BLaER1 treated with 17β-estradiol and CSF1 and Interleukin-3, amounts not matched to agents 10 nM and 100 nM (cell line): ENCODE results near the gene CELSR3.

Source experiments
- H3K27ac ChIP-seq, 11 experiments: shearing (Covaris generic); formaldehyde crosslinking; 2 replicates each; pipeline ENCODE4 v1.8.1; 2022
- H3K27me3 ChIP-seq, 11 experiments: shearing (Covaris generic); formaldehyde crosslinking; 2 replicates each; pipeline ENCODE4 v1.8.1; 2022
- H3K36me3 ChIP-seq, 11 experiments: shearing (Covaris generic); formaldehyde crosslinking; 2 replicates each; pipeline ENCODE4 v1.8.1; 2022
- H3K4me1 ChIP-seq, 10 experiments: shearing (Covaris generic); formaldehyde crosslinking; 2 replicates each; pipeline ENCODE4 v1.8.1; 2022
- H3K4me2 ChIP-seq, 11 experiments: shearing (Covaris generic); formaldehyde crosslinking; 2 replicates each; pipeline ENCODE4 v1.8.1; 2022
- H3K4me3 ChIP-seq, 10 experiments: shearing (Covaris generic); formaldehyde crosslinking; 2 replicates each; pipeline ENCODE4 v1.8.1; 2022
- H3K9ac ChIP-seq, 11 experiments: shearing (Covaris generic); formaldehyde crosslinking; 2 replicates each; pipeline ENCODE4 v1.8.1; 2022
- H3K9me3 ChIP-seq, 11 experiments: shearing (Covaris generic); formaldehyde crosslinking; replicated peaks in 1 of 11; 2 replicates each; pipeline ENCODE4 v1.8.1; 2022
- H4K20me1 ChIP-seq, 11 experiments: shearing (Covaris generic); formaldehyde crosslinking; 2 replicates each; pipeline ENCODE4 v1.8.1; 2022
- Cebpa-rat ChIP-seq, 11 experiments: shearing (Covaris generic); IDR thresholded peaks; 2 replicates each; pipeline ENCODE4 v1.8.1; 2022

CELSR3 gene

DNA sequence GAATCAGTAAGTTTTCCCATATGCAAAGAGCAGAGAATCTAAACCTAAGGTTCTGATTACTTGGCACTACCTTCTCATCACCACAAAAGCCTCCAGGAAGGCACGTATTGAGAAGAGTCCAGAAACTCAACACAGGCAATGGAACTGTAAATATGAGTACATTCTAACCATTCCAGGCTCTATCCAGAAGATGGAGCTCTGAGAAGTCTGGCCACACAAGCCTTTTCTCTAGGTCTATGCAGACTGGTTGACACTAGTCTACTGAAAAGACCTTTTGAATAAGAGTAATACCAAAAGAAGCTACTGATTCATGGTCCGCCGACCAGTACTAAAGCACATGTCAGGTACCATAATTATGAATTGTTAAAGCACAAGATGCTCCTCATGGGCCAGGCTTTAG lies 35.3 kb upstream of the CELSR3 start:
- peaks cover 0 to 3% (median 0%) of the 10 kb centered on the region in 10 experiments; a peak in 1 of 20 replicates for H3K4me1 ChIP-seq
- H3K4me3 ChIP-seq, result no peak overlapping the region
- no peaks in the 10 kb centered on the region for H3K9me3 ChIP-seq
- H3K36me3 ChIP-seq, result peaks cover 85 to 100% (median 99%) of the 10 kb centered on the region in 11 experiments
- no peaks in the 10 kb centered on the region for H3K27me3 ChIP-seq
- no peak overlapping the region for H3K4me2 ChIP-seq
- peaks cover 99 to 100% (median 100%) of the 10 kb centered on the region in 11 experiments for H4K20me1 ChIP-seq
- no peak for TF ChIP-seq Cebpa-rat (IDR thresholded peaks at IDR 0.05)
- no peak overlapping the region for H3K9ac ChIP-seq
- no peak overlapping the region for H3K27ac ChIP-seq

DNA sequence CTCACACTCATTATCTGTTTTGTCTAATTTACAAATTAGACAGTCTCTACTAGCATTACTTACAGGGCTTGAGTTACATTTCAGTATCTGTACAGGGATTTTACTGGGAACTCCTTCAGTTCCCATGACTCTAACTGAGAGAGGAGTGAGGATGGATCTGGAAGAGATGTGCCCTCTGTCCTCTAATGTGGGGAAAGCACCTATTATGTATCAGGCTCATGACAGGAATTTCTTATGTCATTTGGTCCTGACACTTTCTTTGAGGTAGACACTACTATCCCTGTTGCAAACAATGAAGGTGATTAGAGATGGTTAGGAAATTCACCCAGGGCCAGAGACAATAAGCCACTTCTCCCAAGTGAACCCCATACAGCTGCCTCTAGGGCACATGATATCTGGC lies 33.9 kb upstream of the CELSR3 start:
- no peak for TF ChIP-seq Cebpa-rat (IDR thresholded peaks at IDR 0.05)
- Histone ChIP-seq H3K4me1 (peaks cover 0 to 3% (median 0%) of the 10 kb centered on the region in 10 experiments; a peak in 1 of 20 replicates), H4K20me1 (peaks cover 99 to 100% (median 100%) of the 10 kb centered on the region in 11 experiments), H3K9ac (no peak overlapping the region), H3K4me2 (no peak overlapping the region), H3K36me3 (peaks cover 85 to 100% (median 99%) of the 10 kb centered on the region in 11 experiments), H3K27me3 (no peaks in the 10 kb centered on the region), H3K9me3 (no peaks in the 10 kb centered on the region), H3K27ac (no peak overlapping the region), H3K4me3 (no peak overlapping the region)

GRCh38 chr3:48696156-48696555 lies 33.5 kb upstream of the CELSR3 start:
- peaks cover 94 to 100% (median 100%) of the 10 kb centered on the region in 11 experiments for H4K20me1 ChIP-seq
- H3K36me3 ChIP-seq, result peaks cover 88 to 100% (median 99%) of the 10 kb centered on the region in 11 experiments
- no peak overlapping the region for H3K4me2 ChIP-seq
- H3K9me3 ChIP-seq, result no peaks in the 10 kb centered on the region
- H3K4me3 ChIP-seq, result no peak overlapping the region
- H3K27ac ChIP-seq, result no peak overlapping the region
- no peaks in the 10 kb centered on the region for H3K27me3 ChIP-seq
- H3K4me1 ChIP-seq, result peaks cover 0 to 3% (median 0%) of the 10 kb centered on the region in 10 experiments; a peak in 1 of 20 replicates
- H3K9ac ChIP-seq, result no peak overlapping the region
- TF ChIP-seq Cebpa-rat (IDR thresholded peaks at IDR 0.05), result no peak

- H3K4me2 ChIP-seq, result no peak overlapping the region
- H3K4me3 ChIP-seq, result no peak overlapping the region
- peaks cover 0 to 3% (median 0%) of the 10 kb centered on the region in 10 experiments; a peak in 2 of 20 replicates for H3K4me1 ChIP-seq
- H3K27ac ChIP-seq, result no peak overlapping the region
- no peak for TF ChIP-seq Cebpa-rat (IDR thresholded peaks at IDR 0.05)
- H3K9ac ChIP-seq, result no peak overlapping the region
- H4K20me1 ChIP-seq, result peaks cover 87 to 100% (median 100%) of the 10 kb centered on the region in 11 experiments
- H3K36me3 ChIP-seq, result peaks cover 88 to 100% (median 99%) of the 10 kb centered on the region in 11 experiments
- no peaks in the 10 kb centered on the region for H3K27me3 ChIP-seq
- H3K9me3 ChIP-seq, result no peaks in the 10 kb centered on the region
These were observed 32.7 kb upstream of the CELSR3 start for GRCh38 chr3:48695393-48695753.

DNA sequence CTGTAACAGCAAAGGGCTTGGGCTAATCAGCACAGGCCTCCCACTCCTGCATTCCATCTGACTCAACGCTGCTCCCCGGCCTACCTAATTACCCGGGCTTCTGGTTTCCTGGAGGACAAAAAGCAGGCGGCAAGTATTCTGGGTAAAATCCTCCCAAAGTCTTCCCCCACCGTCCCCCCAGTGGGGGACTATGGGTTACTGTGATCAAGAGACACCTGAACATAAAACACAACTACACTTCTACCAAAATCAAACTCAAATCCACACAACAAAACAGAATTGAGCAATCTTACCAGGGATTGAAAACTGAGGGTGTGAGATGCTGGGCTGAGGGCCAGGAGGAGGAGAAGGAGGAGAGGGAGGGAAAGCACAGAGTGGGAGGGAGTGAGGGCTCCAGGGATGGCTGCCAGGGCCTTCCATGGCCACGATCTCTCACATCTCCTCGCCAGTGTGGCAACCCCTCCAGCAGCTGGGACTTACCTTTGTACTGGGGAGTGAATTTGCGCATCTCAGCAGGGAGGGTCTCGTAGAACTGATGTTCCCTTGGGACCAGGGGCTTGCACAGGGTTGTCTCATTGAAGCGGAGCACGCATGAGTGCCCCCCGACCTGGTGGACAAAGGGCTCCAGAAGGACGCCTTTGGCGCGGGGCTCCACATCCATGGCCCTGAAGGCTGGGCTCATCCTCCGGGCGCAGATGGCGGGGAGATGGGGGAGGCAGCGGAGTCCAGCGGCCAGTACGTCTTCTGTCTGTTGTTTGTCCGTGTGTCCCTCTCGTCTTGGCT lies 32.1 kb upstream of the CELSR3 start:
- no peaks in the 10 kb centered on the region for H3K9me3 ChIP-seq
- no peak overlapping the region for H3K9ac ChIP-seq
- H3K4me2 ChIP-seq, result no peak overlapping the region
- peaks cover 82 to 100% (median 100%) of the 10 kb centered on the region in 11 experiments for H4K20me1 ChIP-seq
- no peak for TF ChIP-seq Cebpa-rat (IDR thresholded peaks at IDR 0.05)
- no peaks in the 10 kb centered on the region for H3K27me3 ChIP-seq
- peaks cover 89 to 100% (median 99%) of the 10 kb centered on the region in 11 experiments for H3K36me3 ChIP-seq
- H3K27ac ChIP-seq, result no peak overlapping the region
- no peak overlapping the region for H3K4me3 ChIP-seq
- H3K4me1 ChIP-seq, result peaks cover 0 to 3% (median 0%) of the 10 kb centered on the region in 10 experiments; a peak in 2 of 20 replicates

DNA sequence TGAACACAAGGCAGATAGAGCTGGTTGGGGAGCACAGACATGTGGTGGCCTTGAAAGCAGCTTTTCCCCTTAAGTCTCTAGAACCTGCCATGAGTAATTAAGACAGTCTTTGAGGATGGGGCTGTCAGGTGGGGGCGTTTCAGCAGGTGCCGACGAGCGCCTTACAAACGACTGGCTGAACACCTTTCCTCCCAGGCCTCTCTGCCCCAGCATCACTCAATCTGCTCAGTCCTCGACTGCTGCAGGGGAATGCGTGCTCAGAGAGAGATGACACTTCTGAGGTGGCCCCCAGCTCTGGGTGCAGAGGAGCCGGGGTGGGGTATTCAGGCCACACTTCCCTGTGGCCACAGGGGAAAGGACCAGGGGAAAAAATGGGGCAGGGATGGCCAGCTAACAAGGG lies 31.1 kb upstream of the CELSR3 start:
- H3K27me3 ChIP-seq, result no peaks in the 10 kb centered on the region
- H3K27ac ChIP-seq, result no peak overlapping the region
- no peak for TF ChIP-seq Cebpa-rat (IDR thresholded peaks at IDR 0.05)
- peaks cover 74 to 100% (median 100%) of the 10 kb centered on the region in 11 experiments for H4K20me1 ChIP-seq
- H3K9me3 ChIP-seq, result no peaks in the 10 kb centered on the region
- H3K4me3 ChIP-seq, result no peak overlapping the region
- no peak overlapping the region for H3K4me2 ChIP-seq
- H3K36me3 ChIP-seq, result peaks cover 89 to 100% (median 99%) of the 10 kb centered on the region in 11 experiments
- peaks cover 0 to 11% (median 4%) of the 10 kb centered on the region in 10 experiments; a peak in 11 of 20 replicates for H3K4me1 ChIP-seq
- peak overlapping the region in 1 of 11 experiments; percentile 34; a peak in 1 of 22 replicates for H3K9ac ChIP-seq

GRCh38 chr3:48692551-48692950 lies 29.9 kb upstream of the CELSR3 start:
- no peaks in the 10 kb centered on the region for H3K27me3 ChIP-seq
- no peak for TF ChIP-seq Cebpa-rat (IDR thresholded peaks at IDR 0.05)
- peaks cover 61 to 100% (median 100%) of the 10 kb centered on the region in 11 experiments for H4K20me1 ChIP-seq
- H3K4me3 ChIP-seq, result no peak overlapping the region
- H3K9me3 ChIP-seq, result no peaks in the 10 kb centered on the region
- H3K4me1 ChIP-seq, result peaks cover 6 to 22% (median 17%) of the 10 kb centered on the region in 10 experiments
- peaks cover 94 to 100% (median 99%) of the 10 kb centered on the region in 11 experiments for H3K36me3 ChIP-seq
- no peak overlapping the region for H3K27ac ChIP-seq
- H3K9ac ChIP-seq, result no peak overlapping the region
- H3K4me2 ChIP-seq, result no peak overlapping the region

DNA sequence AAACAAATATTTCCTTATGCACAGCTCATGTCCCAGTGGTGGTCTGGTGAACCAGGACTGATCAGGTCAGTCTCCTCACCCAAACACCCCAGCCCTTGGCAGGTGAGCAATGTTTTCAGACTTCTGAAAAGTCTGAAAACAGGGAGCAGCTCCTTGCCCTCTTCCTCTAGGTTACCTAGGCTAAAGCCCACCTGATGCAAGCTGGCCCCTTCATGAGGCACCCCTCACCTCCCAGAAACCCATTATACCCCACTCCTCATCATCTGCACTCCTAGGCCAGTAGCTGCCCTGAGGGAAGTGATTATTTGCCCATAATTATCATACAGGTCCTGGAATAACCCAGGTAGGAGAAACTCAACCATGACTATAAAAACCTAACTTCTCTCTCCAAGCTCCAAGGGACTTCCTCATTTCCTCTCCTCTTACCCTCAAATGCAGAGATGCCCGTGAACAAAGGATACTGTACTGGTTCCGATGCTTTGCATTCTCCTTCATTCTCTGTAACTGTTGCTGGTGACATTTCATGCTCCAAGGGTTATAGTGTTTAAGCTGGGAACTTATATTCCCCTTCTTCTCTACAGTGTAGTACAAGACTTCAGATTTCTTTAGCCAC lies 28.3 kb upstream of the CELSR3 start:
- TF ChIP-seq Cebpa-rat (IDR thresholded peaks at IDR 0.05), result no peak
- Histone ChIP-seq H3K4me2 (no peak overlapping the region), H3K9ac (no peak overlapping the region), H3K9me3 (no peaks in the 10 kb centered on the region), H3K27me3 (no peaks in the 10 kb centered on the region), H3K4me3 (no peak overlapping the region), H3K36me3 (peaks cover 87 to 93% (median 90%) of the 10 kb centered on the region in 11 experiments), H3K4me1 (peaks cover 21 to 38% (median 32%) of the 10 kb centered on the region in 10 experiments), H4K20me1 (peaks cover 45 to 100% (median 100%) of the 10 kb centered on the region in 11 experiments), H3K27ac (no peak overlapping the region)

GRCh38 chr3:48689384-48689783 lies 26.7 kb upstream of the CELSR3 start:
- no peak overlapping the region for H3K4me3 ChIP-seq
- TF ChIP-seq Cebpa-rat (IDR thresholded peaks at IDR 0.05), result no peak
- no peaks in the 10 kb centered on the region for H3K27me3 ChIP-seq
- H3K4me1 ChIP-seq, result peaks cover 26 to 48% (median 39%) of the 10 kb centered on the region in 10 experiments
- H3K9ac ChIP-seq, result no peak overlapping the region
- H3K9me3 ChIP-seq, result no peaks in the 10 kb centered on the region
- no peak overlapping the region for H3K27ac ChIP-seq
- H4K20me1 ChIP-seq, result peaks cover 30 to 89% (median 86%) of the 10 kb centered on the region in 11 experiments
- no peak overlapping the region for H3K4me2 ChIP-seq
- H3K36me3 ChIP-seq, result peaks cover 73 to 77% (median 75%) of the 10 kb centered on the region in 11 experiments
